Gastroesophageal sphincter (tissue), 3 donors: Measurements from ENCODE around the gene FGF14.

Experiments
- CTCF ChIP-seq, 4 experiments: fragments of 200-600 bp in 2 of 4; fragments of 450-650 bp in 2 of 4; sonication (generic) in 1 of 4; IDR thresholded peaks; one replicate each; pipeline ENCODE4 v1.5.1; 2017 to 2019; ENCODE audit warnings: antibody characterized with exemption in 4 of 4, mild to moderate bottlenecking in 2 of 4, moderate library complexity in 2 of 4
- EP300 ChIP-seq: sonication (generic); formaldehyde crosslinking; IDR thresholded peaks from one replicate; pipeline ENCODE4 v1.6.1; 2017; ENCODE audit warnings: antibody characterized with exemption, mild to moderate bottlenecking
- POLR2A ChIP-seq, 2 donors: fragments of 450-650 bp; IDR thresholded peaks; one replicate each; pipeline ENCODE4 v1.6.1; 2017; ENCODE audit warnings: antibody characterized with exemption in 2 of 2, mild to moderate bottlenecking in 2 of 2, moderate library complexity in 1 of 2
- POLR2AphosphoS5 ChIP-seq: sonication (generic); formaldehyde crosslinking; IDR thresholded peaks from one replicate; pipeline ENCODE4 v1.6.1; 2017; ENCODE audit warnings: antibody characterized with exemption

GRCh38 chr13:102299366-102299765, 102.5 kb downstream of the FGF14 start:
- no peak for TF ChIP-seq CTCF (IDR thresholded peaks at IDR 0.05)
- no peak for TF ChIP-seq EP300
- no peak for TF ChIP-seq POLR2A (IDR thresholded peaks at IDR 0.05)
- TF ChIP-seq POLR2AphosphoS5 = no peak
